GM21526 (cell line): ENCODE data around the gene MYORG.
A peak's percentile ranks its signal among the peaks of the same experiment; 100 is the strongest.

Experiments
- ATAC-seq: cut with Tn5 transposase; IDR thresholded peaks from one replicate; pipeline ENCODE4 v1.9.1; 2021; ENCODE audit warnings: moderate library complexity; ENCODE audit not compliant: unreplicated experiment, low FRiP score

Gene MYORG

GRCh38 chr9:34335376-34335775 is 41.3 kb downstream of the MYORG start:
- ATAC-seq, result no peak

- no peak for ATAC-seq
Measured at GRCh38 chr9:34334916-34335315, 41.8 kb downstream of the MYORG start.

GRCh38 chr9:34334337-34334824 is 42.3 kb downstream of the MYORG start:
- ATAC-seq, result no peak

- ATAC-seq, result no peak
Measured at GRCh38 chr9:34333836-34334235, 42.9 kb downstream of the MYORG start.

GRCh38 chr9:34332076-34332964 is 44.4 kb downstream of the MYORG start:
- no peak for ATAC-seq

- ATAC-seq, result no peak
Measured at GRCh38 chr9:34331196-34331595, 45.5 kb downstream of the MYORG start.

- ATAC-seq, result peak; percentile 92
Measured at GRCh38 chr9:34328987-34329832, 47.5 kb downstream of the MYORG start, which contains the start of the genes KIF24 and NUDT2. Gene KIF24 (minus strand): TSS chr9:34329268. CDS start chr9:34311346, 17,922 bp downstream. Gene NUDT2 (plus strand): TSS chr9:34329569. CDS start chr9:34339040, 9,471 bp downstream.

- ATAC-seq, result no peak
Measured at GRCh38 chr9:34328500-34328986, 48.2 kb downstream of the MYORG start.

- no peak for ATAC-seq
Measured at GRCh38 chr9:34326690-34327089, 50.0 kb downstream of the MYORG start.

- ATAC-seq, result no peak
Measured at GRCh38 chr9:34322899-34323591, 53.7 kb downstream of the MYORG start.

- ATAC-seq, result no peak
Measured at GRCh38 chr9:34321451-34321850, 55.2 kb downstream of the MYORG start.

- ATAC-seq, result no peak
Measured at GRCh38 chr9:34318163-34318790, 58.4 kb downstream of the MYORG start.

- no peak for ATAC-seq
Measured at GRCh38 chr9:34317436-34317835, 59.3 kb downstream of the MYORG start.
